NCI-H2107 treated with DMSO at 0.1 percent for 48 hours (cell line): Measurements from ENCODE around the gene ARHGAP40.

ENCODE experiments used
- DNase-seq: peaks from one replicate; lab custom pipeline; 2025; ENCODE audit not compliant: unreplicated experiment; lab: John Stamatoyannopoulos, UW

The ARHGAP40 gene

GRCh38 chr20:38601216-38602184 is at the start of gene ARHGAP40:
ARHGAP40 (plus strand) TSS chr20:38601809.
- no peak for DNase-seq

- no peak for DNase-seq
These were observed 46.6 kb upstream of the ARHGAP40 start for GRCh38 chr20:38554986-38555385.

GRCh38 chr20:38555395-38555794 is 46.2 kb upstream of the ARHGAP40 start:
- DNase-seq: no peak

GRCh38 chr20:38557174-38557573 is 44.4 kb upstream of the ARHGAP40 start:
- DNase-seq: no peak

- DNase-seq: no peak
These were observed 42.8 kb upstream of the ARHGAP40 start for GRCh38 chr20:38558596-38559360.

GRCh38 chr20:38559764-38560163 is 41.8 kb upstream of the ARHGAP40 start:
- no peak for DNase-seq

- DNase-seq: no peak
These were observed 37.7 kb upstream of the ARHGAP40 start for GRCh38 chr20:38563802-38564431.

- no peak for DNase-seq
These were observed 36.9 kb upstream of the ARHGAP40 start for GRCh38 chr20:38564680-38565079.

GRCh38 chr20:38566036-38566598 is 35.5 kb upstream of the ARHGAP40 start:
- no peak for DNase-seq

- DNase-seq: no peak
These were observed 31.7 kb upstream of the ARHGAP40 start for GRCh38 chr20:38569747-38570525.

GRCh38 chr20:38573413-38573812 is 28.2 kb upstream of the ARHGAP40 start:
- no peak for DNase-seq

- DNase-seq: no peak
These were observed 22.2 kb upstream of the ARHGAP40 start for GRCh38 chr20:38579219-38579910.

GRCh38 chr20:38579921-38580320 is 21.7 kb upstream of the ARHGAP40 start:
- no peak for DNase-seq

- DNase-seq: no peak
These were observed 20.6 kb upstream of the ARHGAP40 start, which contains the start of gene ADIG for GRCh38 chr20:38581013-38581412. ADIG (plus strand) TSS chr20:38581197; CDS start chr20:38581251, 54 bp downstream.

GRCh38 chr20:38581830-38582358 is 19.7 kb upstream of the ARHGAP40 start:
- DNase-seq: no peak

- DNase-seq: no peak
These were observed 18.3 kb upstream of the ARHGAP40 start for GRCh38 chr20:38583306-38583705.

GRCh38 chr20:38584099-38584763 is 17.4 kb upstream of the ARHGAP40 start:
- DNase-seq: no peak

GRCh38 chr20:38585404-38586180 is 16.0 kb upstream of the ARHGAP40 start:
- no peak for DNase-seq
